ENCODE measurements around the gene MARCHF10.

Gene MARCHF10

DNA sequence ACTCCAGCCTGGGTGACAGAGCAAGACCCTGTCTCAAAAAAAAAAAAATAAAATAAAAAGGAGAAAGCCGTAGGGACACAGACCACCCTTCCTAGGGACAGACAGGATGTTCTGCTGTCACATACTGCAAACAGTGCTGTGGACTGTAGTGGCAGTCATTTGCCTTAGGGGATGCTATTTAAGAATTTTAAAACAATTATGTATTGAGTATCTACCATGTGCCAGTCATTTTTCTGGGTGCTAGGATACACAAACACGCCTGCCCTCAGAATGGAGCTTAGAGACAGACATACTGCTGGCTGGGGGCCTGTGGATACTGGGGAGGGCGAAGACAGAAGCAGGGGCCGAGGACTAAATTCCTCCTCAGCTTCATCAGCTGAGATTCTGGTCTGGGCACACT, 135.2 kb downstream of the MARCHF10 start:
- Histone ChIP-seq H3K27me3 (ENCODE audit: control insufficient read depth, insufficient read depth, low read length) (no peaks in the 10 kb centered on the region), H3K4me2 (ENCODE audit: low read length) (no peak overlapping the region), H3K79me2 (no peaks in the 10 kb centered on the region), H3K4me1 (peaks cover 6% of the 10 kb centered on the region), H3K4me3 (ENCODE audit: low read depth, low read length) (no peak overlapping the region), H3K9me3 (ENCODE audit: control insufficient read depth, low read length) (no peaks in the 10 kb centered on the region), H3K9ac (no peak overlapping the region), H3K27ac (no peak overlapping the region), H2AFZ (no peak overlapping the region), H3K36me3 (ENCODE audit: control insufficient read depth, insufficient read depth, low read length) (no peaks in the 10 kb centered on the region)
- no peak for TF ChIP-seq CTCF (IDR thresholded peaks at IDR 0.05)

DNA sequence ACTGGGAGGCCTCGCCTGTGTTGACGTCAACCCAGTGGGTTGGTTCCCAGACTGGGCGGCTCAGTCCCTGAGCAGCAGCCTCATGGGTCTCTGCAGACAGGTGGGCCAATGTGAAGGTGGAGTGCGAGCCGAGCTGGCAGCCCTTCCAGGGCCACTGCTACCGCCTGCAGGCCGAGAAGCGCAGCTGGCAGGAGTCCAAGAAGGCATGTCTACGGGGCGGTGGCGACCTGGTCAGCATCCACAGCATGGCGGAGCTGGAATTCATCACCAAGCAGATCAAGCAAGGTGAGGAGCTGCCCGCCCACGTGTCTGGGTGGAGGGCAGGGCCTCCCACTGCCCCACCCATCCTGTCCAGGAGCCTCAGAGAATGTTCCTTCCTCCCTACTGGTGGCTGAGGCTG, 136.6 kb downstream of the MARCHF10 start:
- H3K9me3 ChIP-seq (ENCODE audit: control insufficient read depth, low read length), result no peaks in the 10 kb centered on the region
- no peak overlapping the region for H2AFZ ChIP-seq
- peaks cover 6% of the 10 kb centered on the region for H3K4me1 ChIP-seq
- no peaks in the 10 kb centered on the region for H3K36me3 ChIP-seq (ENCODE audit: control insufficient read depth, insufficient read depth, low read length)
- H3K4me3 ChIP-seq (ENCODE audit: low read depth, low read length), result no peak overlapping the region
- no peaks in the 10 kb centered on the region for H3K79me2 ChIP-seq
- no peaks in the 10 kb centered on the region for H3K27me3 ChIP-seq (ENCODE audit: control insufficient read depth, insufficient read depth, low read length)
- no peak overlapping the region for H3K9ac ChIP-seq
- no peak overlapping the region for H3K27ac ChIP-seq
- H3K4me2 ChIP-seq (ENCODE audit: low read length), result no peak overlapping the region
- no peak for TF ChIP-seq CTCF (IDR thresholded peaks at IDR 0.05)

GRCh38 chr17:62670202-62670821, 137.8 kb downstream of the MARCHF10 start:
- no peak overlapping the region for H2AFZ ChIP-seq
- no peaks in the 10 kb centered on the region for H3K27me3 ChIP-seq (ENCODE audit: control insufficient read depth, insufficient read depth, low read length)
- no peak overlapping the region for H3K9ac ChIP-seq
- H3K9me3 ChIP-seq (ENCODE audit: control insufficient read depth, low read length), result no peaks in the 10 kb centered on the region
- H3K27ac ChIP-seq, result no peak overlapping the region
- H3K36me3 ChIP-seq (ENCODE audit: control insufficient read depth, insufficient read depth, low read length), result no peaks in the 10 kb centered on the region
- H3K4me2 ChIP-seq (ENCODE audit: low read length), result no peak overlapping the region
- no peaks in the 10 kb centered on the region for H3K79me2 ChIP-seq
- H3K4me3 ChIP-seq (ENCODE audit: low read depth, low read length), result no peak overlapping the region
- no peak for TF ChIP-seq CTCF (IDR thresholded peaks at IDR 0.05)
- H3K4me1 ChIP-seq, result peaks cover 6% of the 10 kb centered on the region

DNA sequence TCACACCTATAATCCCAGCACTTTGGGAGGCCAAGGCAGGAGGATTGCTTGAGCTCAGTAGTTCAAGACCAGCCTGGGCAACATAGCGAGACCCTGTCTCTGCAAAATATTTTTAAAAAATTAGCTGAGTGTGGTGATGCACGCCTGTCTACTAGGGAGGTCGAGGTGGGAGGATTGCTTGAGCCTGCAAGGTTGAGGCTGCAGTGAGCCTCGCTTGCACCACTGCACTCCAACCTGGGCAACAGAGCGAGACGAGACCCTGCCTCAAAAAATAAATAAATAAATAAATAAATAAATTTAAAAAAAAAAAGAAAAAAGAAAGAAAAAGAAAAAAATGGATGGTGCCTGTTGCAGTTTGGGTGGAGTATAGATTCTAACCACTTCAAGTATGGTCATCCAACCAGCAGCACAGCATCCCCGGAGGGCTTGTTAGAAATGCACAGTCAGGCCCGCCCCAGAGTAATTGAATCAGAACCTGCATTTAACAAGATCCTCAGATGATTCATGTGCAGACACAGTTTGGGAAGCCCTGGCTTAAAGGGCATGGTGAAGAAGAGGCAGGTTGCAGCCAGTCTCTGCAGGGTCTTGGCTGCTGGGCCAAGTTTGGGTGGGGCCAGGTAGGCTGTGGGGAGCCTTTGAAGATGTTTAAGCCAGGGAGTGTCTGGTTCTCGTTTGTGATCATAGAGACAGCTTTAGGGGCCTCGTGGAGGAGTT, 139.9 kb downstream of the MARCHF10 start:
- H3K27me3 ChIP-seq (ENCODE audit: control insufficient read depth, insufficient read depth, low read length), result no peaks in the 10 kb centered on the region
- no peak for TF ChIP-seq CTCF (IDR thresholded peaks at IDR 0.05)
- H3K9me3 ChIP-seq (ENCODE audit: control insufficient read depth, low read length), result no peaks in the 10 kb centered on the region
- no peaks in the 10 kb centered on the region for H3K36me3 ChIP-seq (ENCODE audit: control insufficient read depth, insufficient read depth, low read length)
- H3K27ac ChIP-seq, result no peak overlapping the region
- H3K4me3 ChIP-seq (ENCODE audit: low read depth, low read length), result no peak overlapping the region
- no peak overlapping the region for H2AFZ ChIP-seq
- no peak overlapping the region for H3K4me2 ChIP-seq (ENCODE audit: low read length)
- peaks cover 6% of the 10 kb centered on the region for H3K4me1 ChIP-seq
- H3K79me2 ChIP-seq, result no peaks in the 10 kb centered on the region
- H3K9ac ChIP-seq, result no peak overlapping the region
